COLO668 (cell line): ENCODE measurements around the gene POLN.
"Not testable (repeated sequence)": the region's sequence is repeated elsewhere in the genome, so short reads cannot be mapped to it uniquely, and the experiment has no call there.

Experiments used
- DNase-seq: peaks from one replicate; lab custom pipeline; 2025; ENCODE audit not compliant: unreplicated experiment; lab: John Stamatoyannopoulos, UW

The POLN gene

GRCh38 chr4:2221378-2221777 is 20.5 kb downstream of the POLN start:
- not testable (repeated sequence) for DNase-seq

GRCh38 chr4:2220016-2220630 is 21.8 kb downstream of the POLN start:
- peak; percentile 75 for DNase-seq

DNA sequence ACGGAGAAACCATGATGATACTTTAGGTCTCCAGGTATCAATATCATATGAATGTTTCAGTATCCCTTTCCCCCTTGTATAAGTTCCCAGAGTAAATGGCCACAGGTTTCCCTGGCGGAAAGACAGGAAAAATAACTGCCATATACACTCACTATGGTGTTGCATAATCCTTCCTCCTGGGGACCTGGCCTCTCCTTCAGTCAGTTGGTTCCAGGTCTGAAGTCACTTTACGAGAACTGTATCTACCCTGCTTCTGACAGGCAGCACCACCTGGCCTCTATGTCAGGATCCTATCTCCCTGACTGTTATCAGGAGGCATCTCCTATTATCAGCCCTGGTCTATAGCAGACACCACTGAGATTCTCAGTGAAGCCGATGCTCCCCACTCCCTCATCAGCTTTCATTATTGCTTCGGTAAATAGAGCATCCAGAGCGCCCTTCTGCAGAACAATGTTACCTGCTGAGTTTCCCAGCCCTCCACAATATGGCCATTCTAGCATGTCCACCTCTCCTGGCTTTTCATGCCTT is 22.6 kb downstream of the POLN start:
- no peak for DNase-seq

DNA sequence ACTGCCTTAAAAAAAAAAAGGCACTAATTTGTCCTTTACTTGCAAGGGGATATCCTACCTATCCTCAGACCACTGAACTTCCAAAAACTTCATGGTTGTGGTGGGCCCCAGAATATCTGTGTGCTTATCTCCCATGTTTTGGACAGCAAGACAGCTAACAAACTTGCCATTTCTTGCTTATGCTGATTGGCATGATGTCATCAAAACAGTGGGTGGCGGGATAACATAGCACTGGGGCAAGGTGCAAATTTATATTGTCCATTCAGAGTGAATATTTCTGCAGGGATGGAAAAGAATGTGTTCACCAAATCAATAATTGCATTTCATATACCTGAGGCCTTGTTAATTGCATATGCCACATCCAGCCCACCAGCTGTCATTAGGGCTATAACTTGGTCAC is 23.5 kb downstream of the POLN start:
- DNase-seq, result no peak

GRCh38 chr4:2217726-2218125 is 24.2 kb downstream of the POLN start:
- no peak for DNase-seq

DNA sequence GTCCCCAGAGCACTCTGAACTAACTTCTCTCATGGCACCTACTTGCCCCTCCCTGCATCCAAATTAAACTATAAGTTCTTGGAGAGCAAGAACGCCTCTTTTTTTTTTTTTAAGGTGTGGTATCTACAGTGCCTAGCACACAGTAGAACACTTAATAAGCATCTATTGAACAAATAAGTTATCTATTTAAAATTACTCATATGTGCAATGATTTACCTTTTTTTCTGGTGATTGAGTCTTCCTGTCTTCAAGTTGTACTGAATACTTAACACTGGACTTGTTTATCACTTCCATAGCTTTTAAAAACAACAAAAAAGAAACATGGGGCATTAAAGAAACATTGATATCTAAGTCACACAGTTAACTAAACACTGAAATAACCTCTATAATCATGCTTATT is 29.1 kb downstream of the POLN start:
- no peak for DNase-seq

DNA sequence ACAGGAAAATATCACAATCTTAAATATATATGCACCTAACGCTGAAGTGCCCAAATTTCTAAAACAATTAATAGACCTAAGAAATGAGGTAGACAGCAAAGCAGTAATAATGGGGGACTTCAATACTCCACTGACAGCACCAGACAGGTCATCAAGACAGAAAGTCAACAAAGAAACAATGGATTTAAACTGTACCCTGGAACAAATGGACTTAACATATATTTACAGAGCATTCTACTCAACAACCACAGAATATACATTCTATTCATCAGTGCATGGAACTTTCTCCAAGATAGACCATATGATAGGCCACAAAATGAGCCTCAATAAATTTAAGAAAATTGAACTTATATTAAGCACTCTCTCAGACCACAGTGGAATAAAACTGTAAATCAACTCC is 39.1 kb downstream of the POLN start:
- not testable (repeated sequence) for DNase-seq

- no peak for DNase-seq
Measured at GRCh38 chr4:2194496-2194895, 47.4 kb downstream of the POLN start.

GRCh38 chr4:2193326-2193725 is 48.6 kb downstream of the POLN start:
- DNase-seq, result no peak

DNA sequence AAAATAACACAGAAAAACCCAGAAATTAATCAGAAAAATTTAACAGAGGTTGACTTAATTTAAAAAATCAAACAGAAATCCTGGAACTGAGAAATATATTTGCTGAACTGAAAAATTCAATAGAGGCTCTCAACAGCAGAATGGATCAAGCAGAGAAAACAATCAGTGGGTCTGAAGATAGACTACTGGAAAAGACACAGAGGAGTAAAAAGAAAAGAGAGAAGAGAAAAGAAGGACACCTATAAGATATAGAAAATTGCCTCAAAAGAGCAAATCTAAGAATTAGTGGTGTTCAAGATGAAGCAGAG is 55.1 kb downstream of the POLN start:
- no peak for DNase-seq

DNA sequence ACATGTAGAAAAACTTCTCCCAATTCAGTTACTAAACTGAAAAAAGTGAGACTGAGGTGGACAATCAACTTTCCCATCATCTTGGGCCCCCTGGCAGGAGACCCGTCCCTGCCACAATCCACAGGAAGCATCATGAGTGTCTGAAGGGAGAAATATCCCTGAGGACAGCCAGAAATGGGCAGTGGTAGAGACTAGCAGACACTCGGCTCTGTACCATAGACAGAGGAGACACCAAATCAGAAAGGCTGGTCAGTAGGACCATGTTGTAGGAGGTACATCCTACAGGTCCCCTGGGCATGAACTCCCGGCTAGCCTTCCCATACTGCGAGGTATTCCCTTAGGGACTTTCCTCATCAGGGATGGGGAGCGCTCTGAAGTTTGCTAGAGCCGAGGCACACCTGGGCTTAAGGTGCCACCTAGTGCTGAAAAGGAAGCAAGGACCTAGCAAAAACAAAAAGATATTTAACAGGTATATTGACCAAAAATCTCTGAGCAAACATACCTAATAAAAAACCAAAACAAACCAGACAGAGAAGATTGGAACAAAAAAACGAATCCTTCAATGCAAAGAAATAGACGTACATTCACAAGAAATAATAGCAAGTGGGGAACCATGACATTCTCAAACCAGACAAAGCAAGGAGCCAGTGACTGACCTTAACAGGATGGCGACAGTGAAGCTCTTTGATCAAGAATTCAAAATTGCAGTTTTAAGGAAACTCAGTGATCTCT is 55.6 kb downstream of the POLN start:
- DNase-seq, result peak; percentile 36

- DNase-seq, result no peak
Measured at GRCh38 chr4:2183394-2183793, 58.5 kb downstream of the POLN start.

DNA sequence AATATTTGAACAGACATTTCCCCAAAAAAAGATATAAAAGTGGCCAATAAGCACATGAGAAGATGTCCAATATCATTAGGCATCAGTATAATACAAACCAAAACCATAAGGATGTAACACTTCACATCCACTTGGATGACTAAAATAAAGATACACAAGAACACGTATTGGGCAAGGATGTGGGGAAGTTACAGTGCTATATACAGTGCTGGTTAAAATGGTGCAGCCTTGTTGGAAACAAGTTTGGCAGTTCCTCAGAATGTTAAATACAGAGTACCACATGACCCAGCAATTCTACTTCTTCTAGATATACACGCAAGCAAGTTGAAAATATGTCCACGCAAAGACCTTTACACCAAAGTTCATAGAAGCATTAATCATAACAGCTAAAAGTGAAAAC is 58.9 kb downstream of the POLN start:
- no peak for DNase-seq

GRCh38 chr4:2180410-2180809 is 61.5 kb downstream of the POLN start:
- DNase-seq, result no peak

DNA sequence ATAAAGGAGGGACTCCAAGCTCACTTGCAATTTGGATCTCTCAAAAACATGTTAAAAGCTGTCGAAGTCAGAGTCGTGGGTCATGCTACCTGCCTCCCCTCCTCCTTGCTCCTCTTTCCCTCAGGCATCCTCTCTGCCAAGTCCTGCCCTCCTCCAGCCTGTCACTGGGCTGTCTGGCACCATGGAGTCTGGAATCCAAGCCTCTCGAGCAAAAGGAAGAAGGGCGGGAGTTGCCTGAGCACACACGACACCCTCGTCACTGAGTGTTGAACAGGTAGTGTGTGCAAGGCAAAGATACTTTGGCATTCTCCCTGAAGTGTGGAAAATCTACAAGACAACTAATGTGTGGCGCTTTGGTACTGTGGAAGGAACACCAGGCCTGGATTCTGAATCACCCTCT is 62.2 kb downstream of the POLN start:
- no peak for DNase-seq

GRCh38 chr4:2178986-2179385 is 62.9 kb downstream of the POLN start:
- no peak for DNase-seq

DNA sequence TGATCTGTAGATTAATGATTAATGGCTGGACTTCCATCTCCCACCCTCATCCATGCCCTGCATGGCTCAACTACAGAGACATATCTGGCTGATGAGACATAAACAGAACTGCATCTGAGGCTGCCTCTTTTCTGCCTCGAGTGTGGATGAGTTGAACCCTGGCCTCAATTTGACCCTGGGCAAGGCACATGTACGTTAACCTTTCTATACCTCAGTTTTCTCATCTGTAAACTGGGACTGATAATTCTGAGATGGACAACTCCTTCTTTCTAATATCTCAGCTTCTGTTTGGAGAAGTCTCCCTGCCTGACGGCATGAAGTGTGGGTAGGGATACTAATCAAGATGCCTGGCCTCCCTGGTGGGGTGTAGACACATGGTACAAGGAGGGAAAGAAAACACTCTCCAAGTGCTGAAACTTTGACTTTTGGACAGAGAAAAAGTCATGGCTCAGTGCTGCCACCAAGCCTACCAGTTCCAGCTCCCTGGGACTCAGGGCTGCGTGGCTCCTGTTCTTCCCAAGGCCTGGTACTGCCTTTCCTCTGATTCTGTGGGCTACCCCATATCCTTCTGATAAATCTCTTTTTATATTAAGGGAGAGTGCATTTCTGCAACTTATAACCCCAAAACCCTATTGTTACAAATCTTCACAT is 64.4 kb downstream of the POLN start:
- DNase-seq, result no peak

GRCh38 chr4:2175990-2176698 is 65.8 kb downstream of the POLN start:
- no peak for DNase-seq

DNA sequence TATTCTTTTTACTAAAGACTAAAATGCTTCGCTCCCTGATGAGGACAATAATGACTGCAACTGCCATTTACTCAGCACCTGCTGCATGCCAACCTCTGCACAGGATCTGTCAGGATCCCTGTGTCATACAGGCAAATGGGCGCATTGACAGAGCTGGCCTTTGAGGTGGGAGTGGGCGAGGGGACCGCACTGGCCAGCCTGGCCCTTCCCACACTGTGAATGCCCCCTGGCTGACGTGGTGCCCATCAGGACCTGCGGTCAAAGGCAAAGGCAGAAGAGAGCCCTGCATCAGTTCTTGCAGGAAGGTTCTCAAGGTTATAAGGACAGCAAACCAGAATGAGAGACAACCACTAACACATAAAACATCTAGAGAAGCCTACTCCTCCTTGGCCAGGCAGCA is 67.9 kb downstream of the POLN start:
- DNase-seq, result no peak

DNA sequence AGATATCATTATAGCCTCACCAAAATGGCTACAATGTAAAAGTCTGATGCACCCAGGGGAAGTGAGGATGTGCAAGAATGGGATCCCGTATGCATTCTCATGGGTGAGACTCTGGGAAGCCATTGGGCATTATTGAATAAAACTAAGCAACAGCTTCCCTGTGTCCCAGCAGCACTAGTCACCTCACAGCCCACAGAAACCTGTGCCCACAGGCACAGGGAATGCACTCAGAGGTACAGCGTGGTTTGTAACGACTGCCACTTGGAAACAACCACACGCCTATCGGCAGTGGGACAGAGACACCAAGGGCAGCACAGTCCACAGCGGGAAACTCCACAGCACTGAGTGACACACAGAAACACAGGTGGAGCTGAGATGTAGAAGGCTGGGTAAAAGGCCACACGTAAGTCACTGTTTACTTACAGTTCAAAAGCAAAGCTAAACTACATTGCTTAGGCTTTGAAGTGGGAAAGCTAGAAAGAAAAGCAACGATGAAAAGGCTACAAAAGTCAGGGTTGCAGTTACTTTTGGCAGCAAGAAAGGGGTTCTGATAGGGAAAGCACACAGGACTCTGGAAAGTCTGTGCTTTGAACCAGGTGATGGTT is 69.2 kb downstream of the POLN start:
- no peak for DNase-seq

DNA sequence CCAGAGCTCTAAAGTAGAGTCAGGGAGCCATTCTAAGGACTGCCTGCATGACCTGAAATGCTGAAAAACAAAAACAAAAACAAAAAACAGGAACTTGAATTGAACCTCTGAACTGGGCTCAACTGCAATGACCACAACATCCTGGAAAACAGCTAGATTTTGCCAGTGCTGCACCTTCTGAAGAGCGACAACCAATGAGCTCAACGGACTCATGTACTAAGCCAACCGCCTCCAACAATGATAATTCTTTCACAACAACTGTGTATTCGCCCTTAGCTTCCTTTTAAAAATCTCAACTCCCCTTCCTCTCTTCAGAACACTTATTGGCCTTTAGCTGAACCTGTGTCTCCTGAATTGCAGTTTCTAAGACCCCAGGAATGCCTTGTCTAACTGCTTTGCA is 69.8 kb downstream of the POLN start:
- no peak for DNase-seq
